Measurements from ENCODE around the gene CDC40.

CDC40 gene

DNA sequence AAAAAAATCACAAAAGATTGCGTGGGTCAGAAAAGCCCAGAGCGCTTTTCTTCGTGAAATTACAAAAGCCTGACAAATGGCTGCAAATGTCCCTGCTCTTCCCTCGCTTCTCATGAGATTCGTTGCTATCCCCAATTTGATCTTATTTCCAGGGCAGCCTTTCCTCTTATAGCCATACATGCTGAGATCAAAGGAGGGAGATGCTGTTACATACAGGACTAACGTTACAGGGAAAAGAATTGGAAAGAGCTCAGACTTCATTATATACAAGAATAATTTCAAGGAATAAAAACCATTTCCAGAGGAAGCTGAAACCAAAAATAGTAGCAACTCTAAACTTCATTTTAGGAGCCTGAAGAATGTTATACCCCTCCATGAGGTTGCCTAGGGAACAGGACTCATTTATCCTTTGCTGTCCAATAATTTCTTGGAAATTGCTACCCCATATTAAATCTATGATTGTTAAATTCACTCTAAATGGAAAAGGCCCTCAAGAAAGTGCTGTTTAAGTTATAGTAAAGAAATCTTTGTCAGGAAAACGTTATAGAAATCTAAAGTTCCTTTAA, 97.0 kb downstream of the CDC40 start:
- no peak overlapping the region for H3K27ac ChIP-seq
- TF ChIP-seq CTCF (conservative IDR thresholded peaks at IDR 0.05), result no peak
- TF ChIP-seq ZFX (IDR thresholded peaks at IDR 0.05), result no peak

Data from C4-2B (cell line).